Calu3 (cell line): ENCODE data around the gene MND1. TPM values are rescaled to one million over a fixed set of nuclear protein-coding genes. Genes with fewer than 3 reads are reported as not detected.

Source experiments
- BruUV-seq: library from RNA; stranded (reverse); fragments of 400-500 nt; replicated peaks from 2 replicates; lab custom pipeline; 2021; lab: Mats Ljungman, UMichigan
- CTCF ChIA-PET: fragments of 300-600 bp; sonication (Branson Sonifier 250); formaldehyde crosslinking; loops from one replicate; lab custom pipeline; 2022; ENCODE audit warnings: antibody characterized with exemption; lab: Charles Lee
- DNase-seq: peaks from one replicate; pipeline ENCODE4 v3.0.0; 2022
- H3K27ac Mint-ChIP-seq: one replicate; pipeline ENCODE4 v1.8.0; 2022; ENCODE audit warnings: mixed read lengths; ENCODE audit not compliant: unreplicated experiment
- H3K27me3 Mint-ChIP-seq: one replicate; pipeline ENCODE4 v1.8.0; 2022; ENCODE audit warnings: mixed read lengths; ENCODE audit not compliant: unreplicated experiment
- H3K36me3 Mint-ChIP-seq: one replicate; pipeline ENCODE4 v1.8.0; 2022; ENCODE audit warnings: mild to moderate bottlenecking, moderate library complexity, mixed read lengths; ENCODE audit not compliant: insufficient read depth, unreplicated experiment
- H3K4me1 Mint-ChIP-seq: one replicate; pipeline ENCODE4 v1.8.0; 2022; ENCODE audit warnings: mild to moderate bottlenecking, low read depth, mixed read lengths; ENCODE audit not compliant: unreplicated experiment
- H3K4me3 Mint-ChIP-seq: one replicate; pipeline ENCODE4 v1.8.0; 2022; ENCODE audit warnings: mild to moderate bottlenecking, low read depth, moderate library complexity, mixed read lengths; ENCODE audit not compliant: unreplicated experiment
- H3K9me3 Mint-ChIP-seq: one replicate; pipeline ENCODE4 v1.8.0; 2022; ENCODE audit warnings: low read depth, mixed read lengths; ENCODE audit not compliant: unreplicated experiment
- intact Hi-C: fragments of 100-400 bp; cut with micrococcal nuclease; formaldehyde crosslinking; loops from one replicate; pipeline ENCODE4 v1.10.0; 2022; ENCODE audit not compliant: unreplicated experiment
- total RNA-seq: library from RNA; stranded (reverse); gene quantifications from 2 replicates; pipeline ENCODE4 v1.2.3, GENCODE V29; 2022
- TF ChIP-seq, protein P1 (sequence below): fragments of 200-600 bp; IDR thresholded peaks from one replicate; pipeline ENCODE4 v1.8.0; 2022; ENCODE audit warnings: antibody characterized with exemption; ENCODE audit not compliant: unreplicated experiment

The MND1 gene
- total RNA-seq, 1 experiment from 2014 or later, result 12.6 TPM

DNA sequence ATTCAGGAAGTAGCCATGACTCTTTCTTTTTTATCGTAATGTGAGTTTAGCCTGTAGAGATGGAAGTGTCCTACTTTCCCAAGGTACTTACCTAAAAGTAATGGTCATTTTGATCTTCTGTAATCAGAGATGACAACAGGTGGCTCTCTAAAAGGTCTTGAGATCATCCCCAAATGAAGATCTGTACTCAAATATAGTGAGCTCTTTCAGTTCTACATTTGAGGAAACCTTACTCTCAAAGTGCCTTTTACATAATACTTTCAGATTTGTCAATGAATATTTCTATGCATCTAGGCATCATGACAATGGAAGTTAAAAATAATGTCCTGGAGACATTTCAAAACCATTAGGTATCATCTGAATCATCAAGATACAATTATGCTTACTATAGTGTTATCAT is 17.2 kb upstream of the MND1 start:
- DNase-seq, result no peak
- intact Hi-C loops, result no loop called here
- Mint-ChIP-seq H3K27ac (no peak overlapping the region), H3K4me1 (no peaks in the 10 kb centered on the region), H3K9me3 (no peaks in the 10 kb centered on the region), H3K4me3 (no peak overlapping the region), H3K36me3 (peaks cover 4% of the 10 kb centered on the region), H3K27me3 (no peaks in the 10 kb centered on the region)
- TF ChIP-seq, protein P1, sequence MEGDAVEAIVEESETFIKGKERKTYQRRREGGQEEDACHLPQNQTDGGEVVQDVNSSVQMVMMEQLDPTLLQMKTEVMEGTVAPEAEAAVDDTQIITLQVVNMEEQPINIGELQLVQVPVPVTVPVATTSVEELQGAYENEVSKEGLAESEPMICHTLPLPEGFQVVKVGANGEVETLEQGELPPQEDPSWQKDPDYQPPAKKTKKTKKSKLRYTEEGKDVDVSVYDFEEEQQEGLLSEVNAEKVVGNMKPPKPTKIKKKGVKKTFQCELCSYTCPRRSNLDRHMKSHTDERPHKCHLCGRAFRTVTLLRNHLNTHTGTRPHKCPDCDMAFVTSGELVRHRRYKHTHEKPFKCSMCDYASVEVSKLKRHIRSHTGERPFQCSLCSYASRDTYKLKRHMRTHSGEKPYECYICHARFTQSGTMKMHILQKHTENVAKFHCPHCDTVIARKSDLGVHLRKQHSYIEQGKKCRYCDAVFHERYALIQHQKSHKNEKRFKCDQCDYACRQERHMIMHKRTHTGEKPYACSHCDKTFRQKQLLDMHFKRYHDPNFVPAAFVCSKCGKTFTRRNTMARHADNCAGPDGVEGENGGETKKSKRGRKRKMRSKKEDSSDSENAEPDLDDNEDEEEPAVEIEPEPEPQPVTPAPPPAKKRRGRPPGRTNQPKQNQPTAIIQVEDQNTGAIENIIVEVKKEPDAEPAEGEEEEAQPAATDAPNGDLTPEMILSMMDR, result no peak
- BruUV-seq, result no TSS peak
- CTCF ChIA-PET, result no interaction called here

DNA sequence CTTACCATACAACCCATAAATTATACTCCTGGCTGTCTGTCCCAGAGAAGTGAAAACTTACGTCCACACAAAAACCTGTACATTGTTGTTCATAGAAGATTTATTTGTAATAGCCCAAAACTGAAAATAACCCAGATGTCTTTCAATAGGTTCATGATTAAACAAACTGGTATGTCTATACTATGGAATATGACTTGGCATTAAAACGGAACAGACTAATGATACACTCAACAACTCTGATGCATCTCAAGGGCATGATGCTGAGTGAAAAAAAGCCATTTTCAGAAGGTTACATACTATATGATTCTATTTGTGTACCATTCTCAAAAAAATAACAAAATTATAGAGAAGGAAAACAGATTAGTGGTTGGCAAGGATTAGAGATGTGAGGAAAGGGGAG is 11.6 kb upstream of the MND1 start:
- Mint-ChIP-seq H3K4me1 (no peaks in the 10 kb centered on the region), H3K27me3 (no peaks in the 10 kb centered on the region), H3K36me3 (peaks cover 6% of the 10 kb centered on the region), H3K27ac (no peak overlapping the region), H3K9me3 (no peaks in the 10 kb centered on the region), H3K4me3 (no peak overlapping the region)
- intact Hi-C loops, result no loop called here
- CTCF ChIA-PET, result no interaction called here
- TF ChIP-seq, protein P1, result no peak
- no TSS peak for BruUV-seq
- DNase-seq, result no peak

DNA sequence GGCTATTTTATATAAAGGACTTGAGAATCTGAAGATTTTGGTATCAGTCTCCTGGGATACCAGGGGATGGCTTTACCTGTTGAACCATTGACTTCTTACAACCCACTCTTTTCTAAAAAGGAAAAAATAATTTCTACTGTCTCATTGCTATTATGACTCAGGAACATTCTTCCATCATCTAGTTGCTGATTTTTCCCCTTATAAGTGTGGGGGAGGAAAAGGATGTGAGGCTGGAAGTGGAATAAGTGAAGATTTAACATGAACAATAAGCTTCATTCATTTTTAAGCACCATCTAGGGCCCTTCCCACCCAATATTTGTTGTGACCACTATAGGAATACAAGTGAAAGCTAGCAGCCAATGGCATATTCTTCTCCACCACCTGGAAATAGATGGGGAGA is 10.6 kb upstream of the MND1 start:
- no peak for DNase-seq
- Mint-ChIP-seq H3K27me3 (no peaks in the 10 kb centered on the region), H3K36me3 (peaks cover 6% of the 10 kb centered on the region), H3K4me3 (no peak overlapping the region), H3K9me3 (no peaks in the 10 kb centered on the region), H3K4me1 (no peaks in the 10 kb centered on the region), H3K27ac (no peak overlapping the region)
- intact Hi-C loops, result no loop called here
- CTCF ChIA-PET, result no interaction called here
- BruUV-seq, result no TSS peak
- TF ChIP-seq, protein P1, result no peak

DNA sequence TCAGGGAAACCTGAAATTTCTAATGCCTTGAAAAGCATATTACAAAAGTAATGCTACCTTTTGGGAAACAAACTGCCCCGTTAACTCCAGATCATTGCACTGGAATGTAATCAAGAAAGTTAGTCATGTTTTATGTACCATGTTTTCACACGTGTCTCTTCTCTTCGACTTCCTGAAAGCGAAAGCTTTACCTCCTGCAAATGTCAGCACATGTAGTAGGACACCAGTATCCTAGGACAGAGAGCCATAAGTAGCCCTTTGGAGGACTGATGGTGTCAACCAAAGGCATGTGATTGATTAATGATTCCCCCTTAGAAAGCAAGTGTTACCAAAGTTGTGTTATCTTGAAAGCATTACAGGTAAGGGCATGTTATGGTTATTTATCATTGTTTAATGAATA is 8.8 kb upstream of the MND1 start:
- intact Hi-C loops, result no loop called here
- TF ChIP-seq, protein P1, result no peak
- Mint-ChIP-seq H3K4me1 (no peaks in the 10 kb centered on the region), H3K27me3 (no peaks in the 10 kb centered on the region), H3K4me3 (no peak overlapping the region), H3K27ac (no peak overlapping the region), H3K9me3 (no peaks in the 10 kb centered on the region), H3K36me3 (peaks cover 6% of the 10 kb centered on the region)
- DNase-seq, result no peak
- BruUV-seq, result no TSS peak
- CTCF ChIA-PET, result no interaction called here
